ENCODE results near the gene SPECC1L.

The SPECC1L gene

GRCh38 chr22:24359452-24360120 lies 89.0 kb downstream of the SPECC1L start:
- Histone ChIP-seq H3K4me2 (no peak overlapping the region), H3K27me3 (no peaks in the 10 kb centered on the region), H3K4me1 (no peaks in the 10 kb centered on the region), H3K4me3 (no peak overlapping the region), H4K20me1 (no peaks in the 10 kb centered on the region), H3K9me3 (no peaks in the 10 kb centered on the region), H3K9ac (no peak overlapping the region), H3K36me3 (peaks cover 91% of the 10 kb centered on the region), H3K27ac (no peak overlapping the region)
- no peak for TF ChIP-seq Cebpa-rat (IDR thresholded peaks at IDR 0.05)

- H3K36me3 ChIP-seq, result peaks cover 97% of the 10 kb centered on the region
- no peaks in the 10 kb centered on the region for H3K27me3 ChIP-seq
- H3K4me3 ChIP-seq, result no peak overlapping the region
- no peaks in the 10 kb centered on the region for H3K4me1 ChIP-seq
- no peak for TF ChIP-seq Cebpa-rat (IDR thresholded peaks at IDR 0.05)
- no peak overlapping the region for H3K4me2 ChIP-seq
- H3K9ac ChIP-seq, result no peak overlapping the region
- no peaks in the 10 kb centered on the region for H3K9me3 ChIP-seq
- no peak overlapping the region for H3K27ac ChIP-seq
- H4K20me1 ChIP-seq, result no peaks in the 10 kb centered on the region
Measured at GRCh38 chr22:24361976-24362646, 91.5 kb downstream of the SPECC1L start.

GRCh38 chr22:24363243-24363642 lies 92.6 kb downstream of the SPECC1L start:
- H4K20me1 ChIP-seq, result 0 out of 2 replicates have a peak, but pooled peaks cover 6% of the 10 kb centered on the region
- no peak overlapping the region for H3K4me2 ChIP-seq
- H3K4me3 ChIP-seq, result no peak overlapping the region
- H3K27ac ChIP-seq, result no peak overlapping the region
- H3K27me3 ChIP-seq, result no peaks in the 10 kb centered on the region
- H3K36me3 ChIP-seq, result peaks cover 97% of the 10 kb centered on the region
- no peak overlapping the region for H3K9ac ChIP-seq
- no peaks in the 10 kb centered on the region for H3K9me3 ChIP-seq
- TF ChIP-seq Cebpa-rat (IDR thresholded peaks at IDR 0.05), result no peak
- no peaks in the 10 kb centered on the region for H3K4me1 ChIP-seq

DNA sequence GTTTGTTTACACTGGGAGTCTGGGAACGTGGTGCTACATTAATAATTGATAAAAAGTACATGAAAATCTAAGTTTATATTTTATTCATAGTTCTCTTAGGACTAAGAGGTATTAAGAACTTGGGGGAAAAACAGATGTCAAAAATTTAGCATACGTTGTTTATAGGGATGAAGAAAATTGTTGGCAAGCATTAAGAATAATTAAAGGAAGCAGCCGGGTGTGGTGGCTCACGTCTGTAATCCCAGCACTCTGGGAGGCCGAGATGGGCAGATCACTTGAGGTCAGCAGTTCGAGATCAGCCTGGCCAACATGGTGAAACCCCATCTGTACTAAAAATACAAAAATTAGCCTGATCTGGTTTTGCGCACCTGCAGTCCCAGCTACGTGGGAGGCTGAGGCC lies 96.1 kb downstream of the SPECC1L start:
- H3K9ac ChIP-seq, result no peak overlapping the region
- no peaks in the 10 kb centered on the region for H3K4me1 ChIP-seq
- 0 out of 2 replicates have a peak, but pooled peaks cover 6% of the 10 kb centered on the region for H4K20me1 ChIP-seq
- TF ChIP-seq Cebpa-rat (IDR thresholded peaks at IDR 0.05), result no peak
- H3K36me3 ChIP-seq, result peaks cover 97% of the 10 kb centered on the region
- peaks cover 7% of the 10 kb centered on the region for H3K9me3 ChIP-seq
- no peak overlapping the region for H3K27ac ChIP-seq
- no peaks in the 10 kb centered on the region for H3K27me3 ChIP-seq
- no peak overlapping the region for H3K4me2 ChIP-seq
- no peak overlapping the region for H3K4me3 ChIP-seq

DNA sequence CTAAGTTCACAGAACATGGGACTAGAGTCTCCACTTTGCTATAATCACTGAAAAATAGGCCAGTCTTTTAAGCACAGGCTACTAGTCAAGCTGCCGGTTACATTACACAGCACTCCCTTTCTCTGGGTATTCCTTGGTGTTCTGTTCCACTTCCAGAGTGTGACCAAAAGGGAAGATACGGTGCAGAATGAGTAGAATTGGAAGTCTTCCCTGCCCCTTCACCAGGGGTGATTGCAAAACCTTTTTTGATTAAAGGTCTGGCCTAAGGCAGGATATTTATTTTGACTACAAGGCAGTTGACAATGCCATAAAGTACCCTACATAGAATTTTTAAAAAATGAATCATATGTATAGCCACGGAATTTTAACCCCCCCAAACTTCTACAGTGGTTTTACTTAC lies 97.2 kb downstream of the SPECC1L start:
- Histone ChIP-seq H3K36me3 (peaks cover 97% of the 10 kb centered on the region), H3K27ac (no peak overlapping the region), H3K9ac (no peak overlapping the region)

GRCh38 chr22:24370401-24370800 lies 99.8 kb downstream of the SPECC1L start:
- no peak overlapping the region for H3K9ac ChIP-seq
- H3K27ac ChIP-seq, result no peak overlapping the region
- H3K4me2 ChIP-seq, result no peak overlapping the region
- H4K20me1 ChIP-seq, result 0 out of 2 replicates have a peak, but pooled peaks cover 6% of the 10 kb centered on the region
- no peaks in the 10 kb centered on the region for H3K4me1 ChIP-seq
- no peaks in the 10 kb centered on the region for H3K27me3 ChIP-seq
- TF ChIP-seq Cebpa-rat (IDR thresholded peaks at IDR 0.05), result no peak
- peaks cover 88% of the 10 kb centered on the region for H3K36me3 ChIP-seq
- peaks cover 22% of the 10 kb centered on the region for H3K9me3 ChIP-seq
- no peak overlapping the region for H3K4me3 ChIP-seq

More for the DNA sequence above, 97.2 kb downstream of the SPECC1L start:
- Histone ChIP-seq H3K27me3 (no peaks in the 10 kb centered on the region), H3K4me3 (no peak overlapping the region), H3K4me2 (no peak overlapping the region), H3K4me1 (no peaks in the 10 kb centered on the region), H3K9me3 (peaks cover 16% of the 10 kb centered on the region), H4K20me1 (0 out of 2 replicates have a peak, but pooled peaks cover 6% of the 10 kb centered on the region)
- TF ChIP-seq Cebpa-rat (IDR thresholded peaks at IDR 0.05), result no peak

- Histone ChIP-seq H3K27me3 (no peaks in the 10 kb centered on the region), H3K4me2 (no peak overlapping the region), H3K9me3 (peaks cover 24% of the 10 kb centered on the region), H3K4me1 (peaks cover 10% of the 10 kb centered on the region; the same call in 1 of the 2 replicates), H3K27ac (no peak overlapping the region), H3K36me3 (peaks cover 86% of the 10 kb centered on the region), H3K9ac (no peak overlapping the region), H4K20me1 (no peaks in the 10 kb centered on the region), H3K4me3 (no peak overlapping the region)
- no peak for TF ChIP-seq Cebpa-rat (IDR thresholded peaks at IDR 0.05)
Measured at GRCh38 chr22:24376002-24376401, 105.4 kb downstream of the SPECC1L start.

GRCh38 chr22:24376586-24376985 lies 106.0 kb downstream of the SPECC1L start:
- Histone ChIP-seq H3K4me1 (peaks cover 10% of the 10 kb centered on the region; the same call in 1 of the 2 replicates), H3K4me2 (no peak overlapping the region), H3K9ac (no peak overlapping the region), H3K27me3 (no peaks in the 10 kb centered on the region), H3K36me3 (peaks cover 80% of the 10 kb centered on the region), H3K4me3 (no peak overlapping the region), H3K9me3 (peaks cover 18% of the 10 kb centered on the region), H4K20me1 (no peaks in the 10 kb centered on the region), H3K27ac (no peak overlapping the region)
- TF ChIP-seq Cebpa-rat (IDR thresholded peaks at IDR 0.05), result no peak

- Histone ChIP-seq H3K36me3 (peaks cover 72% of the 10 kb centered on the region), H3K4me2 (no peak overlapping the region)
Measured at GRCh38 chr22:24379536-24379935, 108.9 kb downstream of the SPECC1L start.

More at GRCh38 chr22:24379536-24379935, 108.9 kb downstream of the SPECC1L start:
- Histone ChIP-seq H3K27me3 (no peaks in the 10 kb centered on the region), H4K20me1 (no peaks in the 10 kb centered on the region), H3K9ac (no peak overlapping the region), H3K9me3 (0 out of 2 replicates have a peak, but pooled peaks cover 6% of the 10 kb centered on the region), H3K4me1 (peaks cover 10% of the 10 kb centered on the region; the same call in 1 of the 2 replicates), H3K4me3 (no peak overlapping the region), H3K27ac (no peak overlapping the region)
- TF ChIP-seq Cebpa-rat (IDR thresholded peaks at IDR 0.05), result no peak

All from BLaER1 (cell line).